Stimulated activated CD8-positive, alpha-beta memory T cell treated with anti-CD3 and anti-CD28 coated beads, Interleukin-4, amount 100 ng/mL, for 24 hours (primary cell): ENCODE data around the gene CXCL12.

Experiments used
- DNase-seq: peaks from one replicate; pipeline ENCODE4 v3.0.0-alpha.2; 2020; ENCODE audit warnings: low read depth

Gene CXCL12

DNA sequence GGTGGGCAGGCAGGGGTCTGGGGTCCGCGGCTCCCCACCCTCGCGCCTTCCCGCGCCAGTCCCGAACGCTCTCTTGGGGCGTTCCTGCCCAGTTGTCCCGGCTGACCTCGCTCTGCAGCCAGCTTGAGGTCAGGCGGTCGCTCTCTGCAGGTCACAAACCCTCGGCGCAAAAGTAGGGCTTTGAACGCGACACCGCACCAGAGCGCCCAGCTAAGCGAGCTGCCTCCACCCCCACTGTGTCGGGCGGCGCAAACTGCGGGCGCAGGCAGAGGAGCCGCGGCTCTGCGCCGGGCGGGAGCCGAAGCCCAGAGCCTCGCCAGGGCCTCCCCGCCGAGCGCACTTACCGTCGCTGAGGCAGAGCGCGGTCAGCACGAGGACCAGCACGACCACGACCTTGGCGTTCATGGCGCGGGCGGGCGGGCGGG lies 284 bp downstream of the CXCL12 start:
- DNase-seq = no peak

GRCh38 chr10:44383749-44384600 lies 922 bp downstream of the CXCL12 start:
- DNase-seq = no peak

GRCh38 chr10:44382981-44383748 lies 1.7 kb downstream of the CXCL12 start:
- no peak for DNase-seq

- no peak for DNase-seq
Observed at GRCh38 chr10:44382131-44382858, 2.6 kb downstream of the CXCL12 start.

DNA sequence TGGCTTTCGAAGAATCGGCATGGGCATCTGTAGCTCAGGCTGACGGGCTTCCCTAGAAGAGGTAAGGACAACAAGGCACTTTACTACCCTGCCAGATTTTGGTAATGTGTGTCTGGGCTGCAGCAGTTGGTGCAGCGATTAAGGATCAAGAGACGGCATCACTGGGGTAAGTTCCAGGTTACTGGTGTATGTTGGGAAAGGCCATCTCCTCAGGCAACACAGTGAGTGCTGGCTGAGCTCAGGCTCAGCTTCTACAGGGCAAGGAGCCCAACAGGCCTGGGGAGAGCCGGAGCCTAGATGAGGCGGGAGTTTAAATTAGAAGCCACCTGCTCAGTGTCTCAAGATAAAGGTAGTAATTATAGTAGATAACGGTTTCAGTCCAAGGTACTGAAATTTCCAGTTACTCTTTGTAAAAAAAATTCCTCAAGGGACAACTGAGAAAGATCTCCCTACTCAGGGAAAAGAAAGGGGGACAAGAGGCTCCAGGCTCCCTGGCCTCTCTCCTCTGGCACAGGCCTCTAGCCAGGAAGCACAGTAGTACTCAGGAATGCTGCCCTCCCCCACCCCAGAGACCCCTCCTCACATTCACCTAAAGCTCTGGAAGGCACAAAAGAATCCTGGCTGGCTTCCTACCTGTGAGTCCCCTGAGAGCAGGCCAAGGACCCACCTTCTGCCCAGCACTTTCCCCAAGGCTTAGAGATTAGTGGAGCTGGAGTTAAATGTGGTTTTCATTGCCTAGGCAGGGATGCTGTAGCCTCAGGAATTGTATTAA lies 3.9 kb downstream of the CXCL12 start:
- no peak for DNase-seq

- no peak for DNase-seq
Observed at GRCh38 chr10:44379907-44380306, 5.0 kb downstream of the CXCL12 start.

DNA sequence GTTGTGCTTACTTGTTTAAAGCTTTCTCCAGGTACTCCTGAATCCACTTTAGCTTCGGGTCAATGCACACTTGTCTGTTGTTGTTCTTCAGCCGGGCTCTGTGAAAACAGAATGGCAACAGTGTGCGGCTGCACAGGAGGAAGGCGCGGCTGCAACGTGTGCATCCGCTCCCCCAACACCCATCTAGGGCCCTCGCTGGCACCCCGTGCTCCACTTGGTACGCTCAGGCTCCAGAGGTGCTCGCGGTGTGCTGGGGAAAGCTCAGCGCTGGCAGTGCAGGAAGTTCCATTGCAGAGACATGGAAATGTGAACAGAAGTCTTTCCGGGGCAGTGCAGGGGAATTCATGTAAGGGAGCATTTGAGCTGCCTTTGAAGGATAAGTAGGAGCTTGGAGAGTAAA lies 6.3 kb downstream of the CXCL12 start:
- DNase-seq = no peak

GRCh38 chr10:44377651-44378310 lies 7.1 kb downstream of the CXCL12 start:
- no peak for DNase-seq

DNA sequence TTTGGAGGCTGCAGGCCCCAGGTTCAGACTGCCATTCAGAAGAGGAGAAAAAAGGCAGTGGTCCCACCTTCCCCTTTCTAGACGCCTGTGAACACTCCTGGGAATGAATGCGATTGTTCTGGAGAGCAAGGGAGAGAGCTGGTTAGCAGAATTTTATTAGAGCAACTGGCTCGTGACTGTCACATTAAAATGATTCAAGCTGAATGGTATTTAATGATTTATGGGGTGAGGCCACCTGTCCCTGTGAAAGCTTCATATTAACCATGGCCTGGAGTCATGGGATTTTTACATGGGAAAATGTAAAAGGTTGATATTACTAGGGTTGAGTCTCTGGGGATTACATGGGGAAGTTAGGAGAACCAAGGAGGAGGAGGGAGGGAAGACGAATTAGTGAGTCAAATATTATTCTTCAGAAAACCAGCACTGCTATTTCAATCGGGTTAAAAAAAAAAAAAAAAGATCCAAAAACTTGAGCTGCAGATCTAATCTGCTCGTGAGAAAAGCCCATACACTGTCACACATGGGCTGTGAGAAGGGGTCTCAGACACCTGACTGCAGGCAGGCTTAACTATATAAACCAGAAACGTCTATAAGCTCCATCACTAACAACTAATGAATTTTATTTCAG lies 8.3 kb downstream of the CXCL12 start:
- DNase-seq = no peak

GRCh38 chr10:44374155-44374554 lies 10.7 kb downstream of the CXCL12 start:
- no peak for DNase-seq

DNA sequence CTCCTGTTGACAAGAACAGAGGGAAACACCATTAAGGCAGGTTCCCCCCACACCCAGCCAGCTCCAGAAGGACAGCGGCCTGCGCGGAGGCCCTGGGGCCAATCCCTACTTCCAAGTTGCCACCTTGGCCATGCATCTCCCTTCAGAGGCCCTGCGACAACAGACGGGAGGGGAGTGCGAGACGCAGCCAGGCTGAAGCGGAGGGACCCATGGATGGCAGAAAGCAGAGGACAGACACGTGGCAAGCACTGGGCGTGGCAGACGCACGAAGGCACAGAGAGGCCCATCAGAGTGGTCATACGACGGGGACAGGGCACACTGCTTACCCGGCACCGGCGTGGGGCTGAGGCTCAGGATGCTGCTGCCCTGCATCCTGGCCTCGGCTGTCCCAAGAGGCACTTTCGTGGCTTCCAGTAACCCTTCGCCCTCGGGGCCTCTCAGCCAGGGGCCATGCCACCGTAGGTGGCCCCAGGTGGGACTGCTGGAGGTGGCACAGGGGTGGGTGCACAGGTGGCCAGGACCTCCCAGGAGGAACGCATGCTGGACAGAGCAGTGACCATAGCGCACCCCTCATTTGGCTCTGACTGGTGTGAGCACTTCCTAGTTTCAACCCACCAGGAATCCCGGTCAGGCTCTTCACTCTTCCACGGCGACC lies 11.4 kb downstream of the CXCL12 start:
- DNase-seq = no peak

- DNase-seq = no peak
Observed at GRCh38 chr10:44372181-44372580, 12.7 kb downstream of the CXCL12 start.

DNA sequence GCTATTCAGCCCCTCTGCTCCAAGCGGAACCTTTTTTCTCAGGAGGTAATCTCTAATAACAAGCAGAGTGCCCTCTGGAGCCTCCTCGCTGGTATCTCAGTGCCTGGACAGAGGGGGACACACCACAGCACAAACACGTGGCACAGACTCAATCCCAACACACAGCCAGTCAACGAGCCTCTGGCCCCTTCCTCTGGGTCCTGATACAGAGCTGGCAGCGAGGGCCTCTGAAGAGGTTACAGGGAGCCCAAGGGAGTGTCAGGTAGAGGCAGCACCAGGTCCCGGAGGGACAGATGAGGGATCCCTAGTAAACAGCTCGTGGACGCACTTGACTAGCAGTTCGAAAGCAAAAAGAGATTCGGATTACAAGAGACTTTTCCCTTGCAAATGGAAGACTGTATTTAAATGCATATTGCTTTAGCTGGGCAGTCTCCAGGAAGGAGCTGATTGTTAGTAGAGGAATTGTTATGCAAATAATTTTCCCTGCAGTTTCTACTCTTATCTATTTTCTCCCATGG lies 14.1 kb downstream of the CXCL12 start:
- no peak for DNase-seq

GRCh38 chr10:44369854-44370253 lies 15.0 kb downstream of the CXCL12 start:
- DNase-seq = no peak

- no peak for DNase-seq
Observed at GRCh38 chr10:44369296-44369695, 15.6 kb downstream of the CXCL12 start.

- no peak for DNase-seq
Observed at GRCh38 chr10:44368637-44369036, 16.3 kb downstream of the CXCL12 start.

DNA sequence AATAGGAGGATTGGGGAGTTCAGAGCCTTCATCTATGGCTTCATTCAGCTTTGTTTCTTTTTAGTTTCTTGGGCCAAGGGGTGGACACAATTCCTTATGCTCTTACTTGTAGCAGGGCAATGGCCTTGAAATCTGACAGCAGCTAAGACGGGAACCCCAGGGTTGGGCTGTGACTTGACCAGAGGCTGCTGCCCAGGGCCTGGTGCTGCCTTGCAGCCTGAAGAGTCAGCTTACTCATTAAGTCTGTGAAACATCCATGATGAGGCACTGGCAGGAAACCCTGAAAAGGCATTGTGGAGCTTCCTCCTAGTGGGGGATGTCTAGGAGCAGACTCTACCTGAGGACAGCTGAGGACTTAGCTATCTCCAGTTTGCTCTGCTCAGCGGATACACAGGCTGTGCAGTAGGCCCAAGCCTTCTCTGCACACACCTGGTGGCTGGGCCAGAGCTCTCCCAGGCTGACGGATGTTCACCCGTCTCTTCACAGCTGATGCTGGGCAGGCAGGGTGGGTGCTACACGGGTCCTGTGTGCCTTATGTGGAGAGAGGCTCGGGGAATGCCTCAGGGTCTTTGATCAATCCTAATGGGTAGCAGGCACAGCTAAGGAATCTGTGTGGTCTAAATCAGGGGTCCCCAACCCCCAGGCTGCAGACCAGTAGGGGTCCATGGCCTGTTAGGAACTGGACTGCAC lies 17.8 kb downstream of the CXCL12 start:
- DNase-seq = no peak

DNA sequence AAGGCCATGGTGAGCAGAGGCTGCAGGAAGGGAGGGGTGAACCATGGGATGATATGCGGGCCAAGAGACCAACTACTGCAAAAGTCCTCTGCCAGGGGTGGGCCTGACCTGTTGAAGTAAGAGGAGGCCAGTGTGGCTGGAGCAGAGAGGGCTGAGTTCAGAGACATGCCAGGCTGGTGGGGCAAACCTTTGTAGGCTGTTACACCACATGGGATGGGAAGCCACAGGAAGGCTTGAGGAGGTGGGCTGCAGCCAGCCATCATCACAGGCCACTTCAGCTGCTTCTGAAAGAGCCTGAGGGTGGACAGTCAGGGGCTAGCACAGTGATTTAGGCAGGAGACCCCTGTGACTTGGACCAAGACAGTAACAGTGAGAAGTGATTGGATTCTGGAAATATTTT lies 20.3 kb downstream of the CXCL12 start:
- DNase-seq = no peak

GRCh38 chr10:44363716-44364115 lies 21.2 kb downstream of the CXCL12 start:
- DNase-seq = no peak
